H4 (cell line): ENCODE data around the gene LTBR. TPM values are rescaled to one million over a fixed set of nuclear protein-coding genes. Genes with fewer than 3 reads are reported as not detected.

ENCODE experiments used
- DNase-seq: peaks from one replicate; pipeline ENCODE4 v3.0.0-alpha.2; 2015; ENCODE audit warnings: low spot score
- total RNA-seq: library from RNA; depleted of rRNA; stranded (reverse); fragments of >200 nt; shearing (Covaris generic); gene quantifications from 2 replicates; pipeline ENCODE4 v1.2.3, GENCODE V29; 2014

The LTBR gene
- total RNA-seq, 1 experiment from 2014 or later: 19.5 TPM

DNA sequence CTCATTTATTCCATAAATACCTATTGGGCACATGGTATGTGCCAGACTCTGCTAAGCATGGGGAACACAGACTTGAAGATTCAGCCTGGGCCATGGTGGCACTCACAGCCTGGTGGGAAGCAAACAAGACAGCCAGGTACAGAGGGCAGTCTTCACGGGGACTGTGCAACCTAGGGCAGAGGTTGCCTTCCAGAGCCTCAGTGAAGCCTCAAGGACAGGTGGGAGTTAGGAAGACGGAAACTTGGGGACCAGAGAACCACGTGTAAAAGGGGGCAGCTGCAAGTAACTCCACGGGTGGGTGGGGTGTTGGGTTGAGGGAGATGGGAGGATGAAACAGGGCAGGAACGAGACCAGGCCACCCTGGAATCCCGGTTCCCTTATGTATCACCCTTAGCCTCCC lies 980 bp upstream of the LTBR start:
- DNase-seq: no peak

DNA sequence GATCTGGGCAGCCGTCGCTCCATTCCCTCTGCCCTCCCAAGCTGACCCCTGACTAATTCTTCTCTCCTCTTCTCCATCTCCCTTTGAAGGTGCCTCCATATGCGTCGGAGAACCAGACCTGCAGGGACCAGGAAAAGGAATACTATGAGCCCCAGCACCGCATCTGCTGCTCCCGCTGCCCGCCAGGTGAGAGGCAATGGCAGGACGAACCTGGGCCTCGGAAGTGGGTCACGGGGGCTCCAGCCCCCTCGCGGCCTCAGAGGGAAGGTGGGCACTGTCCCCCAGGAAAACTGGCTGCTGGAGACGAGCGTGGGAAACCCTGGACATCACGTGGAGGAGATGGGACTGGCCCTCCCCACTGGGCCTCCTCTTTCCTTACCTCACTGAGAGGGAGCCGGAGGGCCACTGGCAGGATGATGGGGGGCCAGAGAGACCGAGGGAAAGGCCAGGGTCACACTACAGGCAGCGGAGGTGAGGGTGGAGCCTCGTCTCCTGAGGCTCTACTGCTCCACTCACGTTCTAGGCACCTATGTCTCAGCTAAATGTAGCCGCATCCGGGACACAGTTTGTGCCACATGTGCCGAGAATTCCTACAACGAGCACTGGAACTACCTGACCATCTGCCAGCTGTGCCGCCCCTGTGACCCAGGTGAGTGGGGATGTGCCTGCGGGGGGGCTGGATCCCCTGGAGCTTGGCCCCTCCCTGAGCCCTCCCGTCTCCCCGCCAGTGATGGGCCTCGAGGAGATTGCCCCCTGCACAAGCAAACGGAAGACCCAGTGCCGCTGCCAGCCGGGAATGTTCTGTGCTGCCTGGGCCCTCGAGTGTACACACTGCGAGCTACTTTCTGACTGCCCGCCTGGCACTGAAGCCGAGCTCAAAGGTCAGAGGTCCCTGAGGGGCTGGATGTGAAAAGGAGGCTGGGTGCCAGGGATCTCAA lies 806 bp downstream of the LTBR start:
- DNase-seq: no peak

DNA sequence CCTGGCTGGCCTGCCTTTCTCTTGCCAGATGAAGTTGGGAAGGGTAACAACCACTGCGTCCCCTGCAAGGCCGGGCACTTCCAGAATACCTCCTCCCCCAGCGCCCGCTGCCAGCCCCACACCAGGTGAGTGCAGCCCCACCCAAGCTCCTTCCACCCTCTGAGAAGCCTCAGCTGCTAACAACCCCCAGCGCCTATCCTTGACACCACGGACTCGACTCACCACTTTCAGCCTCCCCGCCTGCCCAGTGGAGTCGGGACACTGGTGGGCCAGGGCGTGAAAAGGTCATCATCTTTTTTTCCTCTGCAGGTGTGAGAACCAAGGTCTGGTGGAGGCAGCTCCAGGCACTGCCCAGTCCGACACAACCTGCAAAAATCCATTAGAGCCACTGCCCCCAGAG lies 2.1 kb downstream of the LTBR start:
- no peak for DNase-seq

DNA sequence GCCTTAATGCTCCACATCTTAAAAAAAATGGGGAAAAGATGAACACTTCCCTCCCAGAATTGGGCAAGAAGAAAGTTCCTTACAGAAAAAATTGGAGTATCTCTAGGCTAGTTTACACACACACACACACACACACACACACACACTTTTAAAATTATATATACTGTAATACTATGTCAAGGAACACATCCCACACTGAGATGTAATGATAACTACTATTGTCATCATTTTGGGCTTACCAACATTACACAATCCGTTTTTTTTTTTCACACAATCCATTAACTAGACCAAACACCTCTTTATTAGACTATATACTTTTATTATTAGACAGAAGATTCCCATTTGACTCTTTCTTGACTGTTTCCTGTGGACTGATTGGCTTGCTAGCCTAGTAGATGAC lies 2.5 kb downstream of the LTBR start:
- no peak for DNase-seq

DNA sequence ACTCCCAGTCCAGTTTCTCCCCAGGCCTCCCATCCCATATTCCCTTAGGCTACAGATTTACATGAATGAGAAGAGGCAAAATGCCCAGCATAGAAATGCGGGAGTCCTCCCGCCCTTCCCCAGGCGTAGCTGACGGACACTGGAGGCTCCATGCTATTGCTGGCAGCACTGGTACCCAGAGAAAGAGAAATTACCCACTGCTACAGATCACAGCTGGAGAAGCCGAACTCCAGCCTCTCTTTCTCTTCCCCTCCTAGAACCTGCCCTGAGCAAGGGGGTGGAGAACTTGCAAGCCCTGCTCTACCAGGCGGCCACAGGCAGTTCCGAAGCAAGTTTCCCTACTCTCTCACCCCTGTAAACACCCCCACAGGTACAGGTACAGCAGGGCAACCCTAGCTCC lies 3.6 kb downstream of the LTBR start:
- DNase-seq: no peak

DNA sequence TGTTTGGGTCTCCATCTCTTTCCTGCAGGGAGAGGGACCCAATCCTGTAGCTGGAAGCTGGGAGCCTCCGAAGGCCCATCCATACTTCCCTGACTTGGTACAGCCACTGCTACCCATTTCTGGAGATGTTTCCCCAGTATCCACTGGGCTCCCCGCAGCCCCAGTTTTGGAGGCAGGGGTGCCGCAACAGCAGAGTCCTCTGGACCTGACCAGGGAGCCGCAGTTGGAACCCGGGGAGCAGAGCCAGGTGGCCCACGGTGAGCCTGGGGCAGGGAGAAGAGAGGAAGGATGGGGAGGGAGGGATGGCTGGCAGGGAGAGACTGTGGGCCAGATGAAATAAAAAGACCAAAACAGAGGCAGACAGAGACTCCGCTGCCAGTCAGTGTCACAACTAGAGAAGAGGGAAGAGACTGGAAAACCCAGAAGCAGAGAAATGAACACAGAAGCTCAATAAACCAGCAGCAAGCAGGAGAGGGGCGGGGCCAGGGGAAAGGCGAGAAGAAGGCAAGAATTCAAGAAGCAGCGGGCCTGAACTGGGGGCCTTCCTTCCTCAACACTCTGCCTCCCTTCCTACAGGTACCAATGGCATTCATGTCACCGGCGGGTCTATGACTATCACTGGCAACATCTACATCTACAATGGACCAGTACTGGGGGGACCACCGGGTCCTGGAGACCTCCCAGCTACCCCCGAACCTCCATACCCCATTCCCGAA lies 6.3 kb downstream of the LTBR start:
- no peak for DNase-seq

DNA sequence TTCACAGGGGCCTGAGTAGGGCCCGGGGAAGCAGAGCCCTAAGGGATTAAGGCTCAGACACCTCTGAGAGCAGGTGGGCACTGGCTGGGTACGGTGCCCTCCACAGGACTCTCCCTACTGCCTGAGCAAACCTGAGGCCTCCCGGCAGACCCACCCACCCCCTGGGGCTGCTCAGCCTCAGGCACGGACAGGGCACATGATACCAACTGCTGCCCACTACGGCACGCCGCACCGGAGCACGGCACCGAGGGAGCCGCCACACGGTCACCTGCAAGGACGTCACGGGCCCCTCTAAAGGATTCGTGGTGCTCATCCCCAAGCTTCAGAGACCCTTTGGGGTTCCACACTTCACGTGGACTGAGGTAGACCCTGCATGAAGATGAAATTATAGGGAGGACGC lies 7.1 kb downstream of the LTBR start:
- DNase-seq: no peak

DNA sequence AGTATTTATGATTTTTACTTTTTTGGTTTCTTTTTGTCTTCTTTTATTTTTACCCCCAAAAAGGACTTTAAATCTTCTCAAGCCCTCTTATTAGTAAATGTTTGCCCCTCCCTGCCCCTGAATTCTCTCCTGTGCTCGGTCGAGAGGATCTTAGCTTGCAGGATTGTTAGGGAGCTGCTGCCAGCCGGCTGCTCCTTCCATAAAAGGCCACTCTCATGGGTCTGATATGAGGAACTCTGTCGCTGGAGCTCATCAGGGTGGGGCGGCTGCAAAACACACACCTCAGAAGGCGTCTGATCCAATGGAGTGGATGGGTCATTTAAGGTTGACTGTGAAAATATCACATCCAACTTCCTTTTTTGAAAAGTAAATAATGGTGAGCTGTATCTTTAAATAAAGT lies 8.5 kb downstream of the LTBR start:
- no peak for DNase-seq

DNA sequence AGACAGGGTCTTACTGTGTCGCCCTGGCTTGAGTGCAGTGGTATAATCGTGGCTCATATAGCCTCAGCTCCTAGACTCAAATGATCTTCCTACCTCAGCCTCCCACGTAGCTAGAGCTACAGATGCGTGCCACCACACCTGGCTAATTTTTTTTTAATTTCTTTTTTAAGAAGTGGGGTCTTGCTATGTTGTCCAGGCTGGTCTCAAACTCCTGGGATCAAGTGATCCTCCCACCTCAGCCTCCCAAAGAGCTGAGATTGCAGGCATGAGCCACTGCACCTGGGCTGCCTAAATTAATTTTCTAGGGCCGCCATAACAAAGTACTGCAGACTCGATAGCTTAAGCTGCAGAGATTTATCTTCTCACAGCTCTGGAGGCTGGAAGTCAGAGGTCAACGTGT lies 9.1 kb downstream of the LTBR start:
- DNase-seq: no peak

DNA sequence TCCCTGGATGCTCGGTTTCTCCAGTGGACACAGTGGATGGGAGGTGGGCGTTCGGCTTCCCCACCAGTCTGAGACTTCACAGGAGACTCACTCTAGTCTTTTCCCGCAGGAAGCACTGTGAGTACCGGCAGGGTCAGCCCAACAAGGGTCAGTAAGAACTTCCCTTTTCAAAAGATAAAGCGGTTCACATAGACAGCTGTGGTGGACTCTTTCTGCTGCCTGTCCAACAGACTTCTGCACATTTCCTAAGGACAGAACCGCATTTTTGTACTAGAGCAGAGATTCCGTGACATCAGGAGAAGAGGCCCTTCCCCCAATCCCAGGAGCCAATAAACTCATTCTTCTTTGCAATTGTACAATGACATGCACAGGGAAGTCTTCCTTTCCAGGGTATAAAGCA lies 10.4 kb downstream of the LTBR start:
- no peak for DNase-seq

DNA sequence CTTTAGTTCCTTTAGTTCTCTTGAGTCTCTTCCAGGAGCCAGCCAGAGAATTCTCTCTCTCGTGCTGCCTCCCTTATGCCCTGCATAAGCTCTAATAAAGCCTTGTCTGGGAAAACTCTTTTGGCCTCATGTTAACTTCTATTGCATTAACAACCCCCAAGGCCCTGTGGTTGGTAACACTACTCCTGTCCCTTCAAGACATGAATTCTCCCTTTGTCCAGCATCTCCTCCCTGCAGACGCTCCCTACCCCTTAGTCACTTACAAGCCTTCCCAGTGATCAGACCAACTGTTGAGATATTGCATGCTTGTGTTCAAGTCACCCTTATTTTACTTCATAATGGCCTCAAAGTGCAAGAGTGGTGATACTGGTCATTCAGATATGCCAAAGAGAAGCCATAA lies 12.1 kb downstream of the LTBR start:
- DNase-seq: no peak

DNA sequence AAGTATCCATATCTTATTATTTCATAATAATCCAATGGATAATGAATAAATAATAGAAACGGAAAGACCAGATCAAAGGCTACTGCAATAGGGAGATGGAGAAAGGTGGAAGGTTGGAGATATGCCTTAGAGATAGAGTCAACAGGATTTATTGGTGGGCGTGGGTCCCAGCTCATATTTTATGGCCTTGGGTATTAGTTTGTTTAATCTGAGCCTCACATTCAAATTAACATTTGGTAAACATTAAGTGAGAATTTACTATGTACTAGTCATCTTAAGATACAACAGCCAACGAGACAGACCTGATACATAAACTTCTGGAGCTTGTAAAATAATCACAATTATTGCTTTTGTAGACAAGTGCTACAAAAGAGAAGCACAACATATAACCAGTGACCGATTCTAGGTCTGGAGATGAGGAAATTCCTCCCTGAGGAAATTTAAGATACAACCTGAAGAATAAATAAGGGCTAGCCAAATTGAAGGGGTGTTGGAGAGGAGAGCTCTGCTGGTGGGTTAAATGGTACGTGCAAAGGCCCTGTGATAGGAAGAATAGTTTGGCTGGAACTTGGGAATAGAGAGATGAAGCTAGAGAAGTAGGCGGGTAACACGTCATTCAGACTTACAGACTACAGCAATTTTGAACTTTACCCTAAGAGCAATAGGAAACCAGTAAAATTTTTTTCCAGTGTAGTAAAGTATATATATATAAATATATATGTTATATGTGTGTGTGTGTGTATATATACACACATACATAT lies 16.1 kb downstream of the LTBR start:
- no peak for DNase-seq

DNA sequence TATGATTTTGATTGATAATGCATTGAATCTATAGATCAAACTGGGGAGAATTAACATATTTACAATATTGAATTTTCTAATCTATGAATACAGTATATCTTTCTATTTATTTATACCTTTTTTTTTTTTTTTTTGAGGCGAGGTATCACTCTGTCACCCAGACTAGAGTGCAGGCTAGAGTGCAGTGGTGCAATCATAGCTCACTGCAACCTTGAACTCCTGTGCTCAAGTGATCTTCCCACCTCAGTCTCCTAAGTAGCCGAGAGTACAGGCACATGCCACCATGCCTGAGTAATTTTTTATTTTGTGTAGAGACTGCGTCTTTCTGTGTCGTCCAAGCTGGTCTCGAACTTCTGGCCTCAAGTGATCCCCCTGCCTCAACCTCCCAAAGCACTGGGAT lies 20.4 kb downstream of the LTBR start:
- DNase-seq: no peak

DNA sequence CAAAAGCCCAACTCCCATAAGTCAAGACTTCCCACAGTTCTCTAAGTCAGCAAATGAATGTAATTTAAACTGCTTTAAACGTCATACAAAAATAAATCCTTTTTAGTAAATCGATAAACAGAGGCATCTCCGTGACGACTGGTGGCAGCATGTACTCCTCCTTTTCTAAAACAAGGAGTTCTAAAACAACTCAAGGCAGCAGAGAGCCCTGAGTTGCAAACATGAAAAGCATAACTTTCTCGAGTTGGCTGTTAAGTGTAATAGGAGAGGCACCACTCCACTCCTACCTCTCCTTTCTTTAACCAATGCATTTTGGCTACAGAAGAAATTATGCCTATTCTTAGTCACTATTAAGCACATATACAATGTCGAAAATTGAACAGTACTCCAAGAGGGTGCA lies 22.0 kb downstream of the LTBR start:
- DNase-seq: no peak

DNA sequence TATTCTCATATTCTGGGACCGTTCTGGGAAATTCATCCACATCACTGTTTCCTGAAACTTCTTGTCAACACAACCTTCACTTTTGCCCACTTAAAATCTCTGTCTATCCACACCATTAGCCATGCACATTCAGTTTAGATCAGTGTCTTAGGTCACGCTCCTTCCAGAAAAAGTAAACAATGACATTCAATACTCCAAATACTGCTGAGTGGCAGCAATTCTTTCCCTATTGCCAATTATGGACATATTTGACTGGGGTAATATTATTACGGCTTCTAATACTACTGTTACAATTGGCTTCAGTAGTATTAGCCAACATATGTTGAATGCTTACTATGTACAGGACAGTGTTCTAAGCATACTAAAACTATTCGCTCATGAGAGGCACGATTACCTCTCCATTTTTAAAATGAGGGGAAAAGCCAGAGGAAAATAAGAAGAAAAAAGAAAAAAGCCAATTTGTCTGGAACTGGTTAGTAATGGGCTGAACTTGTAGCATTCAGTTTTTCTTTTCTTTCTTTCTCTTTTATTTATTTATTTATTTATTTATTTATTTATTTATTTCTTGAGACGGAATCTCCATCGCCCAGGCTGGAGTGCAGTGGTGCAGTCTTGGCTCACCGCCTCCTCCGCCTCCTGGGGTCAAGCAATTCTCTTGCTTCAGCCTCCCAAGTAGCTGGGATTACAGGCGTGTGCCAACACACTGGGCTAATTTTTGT lies 23.4 kb downstream of the LTBR start:
- no peak for DNase-seq

DNA sequence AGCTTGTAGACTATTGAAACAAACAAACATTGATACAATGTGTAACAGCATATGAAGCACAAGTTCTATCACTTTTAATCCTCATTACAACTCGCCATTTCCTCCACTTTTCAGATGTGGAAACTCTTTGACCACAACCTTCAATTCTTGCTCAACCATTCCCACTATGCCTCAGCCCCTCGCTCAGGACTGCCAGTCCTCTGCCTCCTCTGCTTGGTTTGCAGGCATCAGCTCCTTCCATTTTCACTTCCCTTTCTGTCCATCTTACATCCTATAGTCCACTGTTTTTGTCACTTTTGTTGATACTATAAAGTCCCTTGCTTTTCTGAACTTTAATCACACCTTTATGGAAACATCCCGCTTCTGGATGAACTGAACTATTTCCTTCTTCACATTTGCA lies 32.6 kb downstream of the LTBR start:
- no peak for DNase-seq

DNA sequence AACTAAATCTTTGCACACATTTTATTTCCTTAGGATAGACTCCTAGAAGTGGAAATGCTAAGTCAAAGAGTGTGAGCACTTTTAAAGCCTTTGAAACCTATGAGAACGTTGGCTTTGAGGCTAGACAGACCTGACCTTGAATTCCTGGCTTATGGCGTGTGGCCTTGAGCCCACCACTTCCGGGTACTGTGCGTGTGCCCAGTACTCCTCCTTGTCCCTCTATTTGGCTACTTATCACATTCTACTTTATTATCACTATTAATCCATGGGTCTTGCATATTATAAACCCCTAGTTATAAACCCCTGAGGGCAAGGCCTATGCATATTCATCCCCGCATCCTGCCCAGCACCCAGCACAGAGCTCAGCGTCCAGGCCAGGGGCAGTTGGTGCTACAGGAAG lies 34.8 kb downstream of the LTBR start:
- no peak for DNase-seq

DNA sequence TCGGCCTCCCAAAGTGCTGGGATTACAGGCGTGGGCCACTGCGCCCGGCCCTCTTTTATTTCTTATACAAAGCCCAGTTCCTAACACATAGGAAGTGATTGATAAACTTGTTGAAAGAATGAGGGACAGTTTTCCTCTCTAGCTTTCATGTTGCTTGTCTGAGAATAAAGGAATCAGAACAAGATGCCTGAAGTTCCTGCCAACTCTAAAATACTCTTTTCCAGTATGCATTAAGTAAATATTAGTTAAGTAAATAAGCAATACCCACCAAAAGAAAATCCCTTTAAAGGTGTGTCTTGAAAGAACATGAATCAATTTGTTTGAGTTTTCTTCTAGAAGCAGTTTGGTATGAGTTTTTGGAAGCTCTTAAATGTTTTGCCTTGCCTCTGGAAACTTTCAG lies 36.4 kb downstream of the LTBR start:
- no peak for DNase-seq

DNA sequence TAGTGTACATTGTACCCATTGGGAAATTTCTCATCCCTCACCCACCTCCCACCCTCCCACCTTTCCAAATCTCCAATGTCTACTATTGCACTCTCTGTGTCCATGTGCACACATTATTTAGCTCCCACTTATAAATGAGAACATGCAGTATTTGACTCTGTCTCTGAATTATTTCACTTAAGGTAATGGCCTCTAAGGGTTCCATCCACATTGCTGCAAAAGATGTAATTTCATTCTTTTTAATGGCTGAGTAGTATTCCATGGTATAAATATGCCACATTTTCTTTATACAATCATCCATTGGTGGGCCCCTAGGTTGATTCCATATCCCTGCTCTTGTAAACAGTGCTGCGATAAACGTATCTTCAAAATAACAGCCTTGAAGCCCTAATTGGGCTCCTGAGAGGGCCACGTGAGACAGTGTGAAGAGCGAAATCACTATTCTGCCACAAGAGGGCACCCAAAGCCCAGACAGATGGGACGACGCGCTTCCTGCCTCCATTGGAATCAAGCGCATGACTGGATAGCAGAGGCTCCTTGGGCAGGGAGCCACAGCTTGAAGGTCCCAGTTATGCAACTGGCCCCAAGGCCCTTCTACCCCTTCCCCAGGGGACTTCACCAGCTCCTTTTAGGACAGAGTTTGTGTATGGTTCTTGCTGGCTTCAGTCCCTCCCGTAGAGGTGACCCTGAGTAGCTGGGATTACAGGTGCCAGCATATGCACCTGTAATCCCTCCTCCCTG lies 39.5 kb downstream of the LTBR start:
- peak; percentile 93 for DNase-seq

DNA sequence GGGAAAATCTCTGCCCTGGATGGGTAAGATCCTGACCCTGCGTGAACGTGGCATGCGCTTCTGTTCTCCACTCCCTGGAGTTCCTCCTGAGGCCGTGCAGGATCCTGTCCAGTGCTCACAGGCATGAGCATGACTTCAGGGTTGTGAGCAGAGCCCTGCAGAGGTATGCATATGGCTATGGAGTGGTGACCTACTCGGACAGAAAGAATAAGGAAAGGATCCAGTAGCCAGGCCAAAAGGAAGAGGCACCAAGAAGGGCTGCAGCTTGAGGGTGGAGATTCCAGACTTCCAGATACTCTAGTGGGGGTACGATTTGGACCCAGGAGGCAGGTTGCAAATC lies 40.0 kb downstream of the LTBR start:
- no peak for DNase-seq

DNA sequence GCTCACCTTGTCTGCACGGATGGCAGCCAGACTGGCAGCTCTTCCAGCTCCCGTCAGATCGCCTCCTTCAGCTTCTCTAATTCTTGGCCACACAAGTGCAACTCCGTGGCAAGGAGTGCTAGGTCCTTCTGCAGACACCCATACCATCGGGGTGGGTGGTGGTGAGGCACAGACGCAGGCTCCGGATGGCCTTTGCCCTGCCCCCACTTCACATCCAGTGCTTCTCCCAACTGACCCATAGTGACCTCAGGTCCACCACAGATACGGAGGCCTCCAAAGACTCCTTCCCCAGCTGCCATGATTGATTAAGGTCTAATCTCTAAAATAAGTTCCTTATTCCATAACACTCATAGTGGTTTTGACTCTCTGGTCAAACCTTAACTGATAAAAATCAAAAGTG lies 40.9 kb downstream of the LTBR start:
- no peak for DNase-seq
